ENCODE measurements around the gene CDCA4.

- TF ChIP-seq POLR2A (IDR thresholded peaks at IDR 0.05) (no peak), POLR2AphosphoS5 (IDR thresholded peaks at IDR 0.05; ENCODE audit: insufficient read depth in 1 of 2, low read depth in 1 of 2) (no peak)
- TF ChIP-seq, protein P1, sequence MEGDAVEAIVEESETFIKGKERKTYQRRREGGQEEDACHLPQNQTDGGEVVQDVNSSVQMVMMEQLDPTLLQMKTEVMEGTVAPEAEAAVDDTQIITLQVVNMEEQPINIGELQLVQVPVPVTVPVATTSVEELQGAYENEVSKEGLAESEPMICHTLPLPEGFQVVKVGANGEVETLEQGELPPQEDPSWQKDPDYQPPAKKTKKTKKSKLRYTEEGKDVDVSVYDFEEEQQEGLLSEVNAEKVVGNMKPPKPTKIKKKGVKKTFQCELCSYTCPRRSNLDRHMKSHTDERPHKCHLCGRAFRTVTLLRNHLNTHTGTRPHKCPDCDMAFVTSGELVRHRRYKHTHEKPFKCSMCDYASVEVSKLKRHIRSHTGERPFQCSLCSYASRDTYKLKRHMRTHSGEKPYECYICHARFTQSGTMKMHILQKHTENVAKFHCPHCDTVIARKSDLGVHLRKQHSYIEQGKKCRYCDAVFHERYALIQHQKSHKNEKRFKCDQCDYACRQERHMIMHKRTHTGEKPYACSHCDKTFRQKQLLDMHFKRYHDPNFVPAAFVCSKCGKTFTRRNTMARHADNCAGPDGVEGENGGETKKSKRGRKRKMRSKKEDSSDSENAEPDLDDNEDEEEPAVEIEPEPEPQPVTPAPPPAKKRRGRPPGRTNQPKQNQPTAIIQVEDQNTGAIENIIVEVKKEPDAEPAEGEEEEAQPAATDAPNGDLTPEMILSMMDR (IDR thresholded peaks at IDR 0.05) = no peak
These were observed 745 bp downstream of the CDCA4 start for GRCh38 chr14:105019861-105020814.

Data from vagina (tissue), 2 donors.